OCI-LY3 (cell line): ENCODE results near the gene CFAP97D2.

ENCODE experiments used
- H2AFZ ChIP-seq: fragments of 200-600, 300-600 bp; shearing (Covaris generic); 2 replicates; pipeline ENCODE4 v1.6.0; 2014; ENCODE audit warnings: antibody characterized with exemption, low read depth, low read length
- H3K27ac ChIP-seq: fragments of 200-600, 300-600 bp; sonication (generic); 2 replicates; pipeline ENCODE4 v1.5.1; 2014; ENCODE audit warnings: mild to moderate bottlenecking, low read length, moderate library complexity, mixed read lengths
- H3K27me3 ChIP-seq: fragments of 200-600, 300-600 bp; sonication (generic); 2 replicates; pipeline ENCODE4 v1.6.1; 2014; ENCODE audit warnings: low read depth, low read length, mixed read lengths
- H3K36me3 ChIP-seq: fragments of 200-600, 300-600 bp; sonication (generic); replicated peaks from 2 replicates; pipeline ENCODE3; 2014; ENCODE audit warnings: low read depth, low read length, mixed read lengths
- H3K4me1 ChIP-seq: fragments of 300-600, 200-600 bp; sonication (generic); 2 replicates; pipeline ENCODE4 v1.6.1; 2014; ENCODE audit warnings: low read length, mixed read lengths
- H3K4me2 ChIP-seq: fragments of 200-600, 300-600 bp; sonication (generic); 2 replicates; pipeline ENCODE4 v1.6.1; 2014; ENCODE audit warnings: low read length, mixed read lengths
- H3K4me3 ChIP-seq: fragments of 300-600, 200-600 bp; sonication (generic); 2 replicates; pipeline ENCODE4 v1.5.1; 2014; ENCODE audit warnings: antibody characterized with exemption, mild to moderate bottlenecking, low read length, moderate library complexity
- H3K79me2 ChIP-seq: fragments of 300-600, 200-600 bp; shearing (Covaris generic); 2 replicates; pipeline ENCODE4 v1.6.1; 2014; ENCODE audit warnings: mild to moderate bottlenecking, low read length, mixed read lengths
- H3K9ac ChIP-seq: fragments of 300-600, 200-600 bp; shearing (Covaris generic); 2 replicates; pipeline ENCODE4 v1.6.0; 2014; ENCODE audit warnings: mild to moderate bottlenecking, low read length, moderate library complexity
- H3K9me3 ChIP-seq: fragments of 200-600, 300-600 bp; shearing (Covaris generic); 2 replicates; pipeline ENCODE4 v1.6.1; 2014; ENCODE audit warnings: low read length, mixed read lengths; ENCODE audit not compliant: insufficient read depth
- H4K20me1 ChIP-seq: fragments of 200-600, 300-600 bp; sonication (generic); 2 replicates; pipeline ENCODE4 v1.6.1; 2016; ENCODE audit warnings: low read length, mixed read lengths; ENCODE audit not compliant: insufficient read depth
- CTCF ChIP-seq: fragments of 200-600, 300-600 bp; sonication (generic); IDR thresholded peaks from 2 replicates; pipeline ENCODE4 v1.5.1; 2014; ENCODE audit warnings: antibody characterized with exemption, low read length, low read depth
- EZH2phosphoT487 ChIP-seq: fragments of 200-600 bp; shearing (Covaris generic); IDR thresholded peaks from 2 replicates; pipeline ENCODE4 v1.6.1; 2018; ENCODE audit warnings: antibody characterized with exemption, mixed run types, low read depth

Gene CFAP97D2

GRCh38 chr13:114153485-114154080, 25.5 kb upstream of the CFAP97D2 start:
- Histone ChIP-seq H3K27ac (no peak overlapping the region), H2AFZ (no peak overlapping the region), H3K4me2 (no peak overlapping the region), H4K20me1 (no peaks in the 10 kb centered on the region), H3K9me3 (no peaks in the 10 kb centered on the region), H3K36me3 (no peaks in the 10 kb centered on the region), H3K79me2 (no peaks in the 10 kb centered on the region), H3K4me1 (no peaks in the 10 kb centered on the region), H3K4me3 (no peak overlapping the region), H3K27me3 (peaks cover 18% of the 10 kb centered on the region), H3K9ac (no peak overlapping the region)
- TF ChIP-seq CTCF (no peak), EZH2phosphoT487 (no peak)

- Histone ChIP-seq H3K36me3 (no peaks in the 10 kb centered on the region), H3K9ac (no peak overlapping the region), H3K27me3 (peaks cover 14% of the 10 kb centered on the region), H2AFZ (no peak overlapping the region), H3K79me2 (no peaks in the 10 kb centered on the region), H3K27ac (no peak overlapping the region), H3K4me1 (no peaks in the 10 kb centered on the region), H3K9me3 (no peaks in the 10 kb centered on the region), H4K20me1 (no peaks in the 10 kb centered on the region), H3K4me2 (no peak overlapping the region), H3K4me3 (no peak overlapping the region)
- no peak for TF ChIP-seq CTCF
- TF ChIP-seq EZH2phosphoT487, result no peak
Observed at GRCh38 chr13:114154476-114154875, 24.6 kb upstream of the CFAP97D2 start.

- no peaks in the 10 kb centered on the region for H3K4me1 ChIP-seq
- H3K27me3 ChIP-seq, result peaks cover 12% of the 10 kb centered on the region
- H3K4me2 ChIP-seq, result no peak overlapping the region
- no peak overlapping the region for H3K9ac ChIP-seq
- H3K4me3 ChIP-seq, result no peak overlapping the region
- H3K27ac ChIP-seq, result no peak overlapping the region
- no peaks in the 10 kb centered on the region for H3K79me2 ChIP-seq
- H4K20me1 ChIP-seq, result no peaks in the 10 kb centered on the region
- H2AFZ ChIP-seq, result no peak overlapping the region
- TF ChIP-seq EZH2phosphoT487 (no peak), CTCF (no peak)
- no peaks in the 10 kb centered on the region for H3K36me3 ChIP-seq
- no peaks in the 10 kb centered on the region for H3K9me3 ChIP-seq
Observed at GRCh38 chr13:114155320-114155719, 23.7 kb upstream of the CFAP97D2 start.

- H2AFZ ChIP-seq, result no peak overlapping the region
- no peak overlapping the region for H3K9ac ChIP-seq
- H3K4me3 ChIP-seq, result no peak overlapping the region
- no peaks in the 10 kb centered on the region for H3K79me2 ChIP-seq
- no peak overlapping the region for H3K4me2 ChIP-seq
- H3K27me3 ChIP-seq, result peaks cover 10% of the 10 kb centered on the region
- TF ChIP-seq CTCF, result no peak
- no peak for TF ChIP-seq EZH2phosphoT487
- H4K20me1 ChIP-seq, result no peaks in the 10 kb centered on the region
- no peaks in the 10 kb centered on the region for H3K9me3 ChIP-seq
- no peaks in the 10 kb centered on the region for H3K4me1 ChIP-seq
- H3K27ac ChIP-seq, result no peak overlapping the region
- no peaks in the 10 kb centered on the region for H3K36me3 ChIP-seq
Observed at GRCh38 chr13:114155926-114156883, 22.9 kb upstream of the CFAP97D2 start.
